Neural cell (in vitro differentiated cells): ENCODE data around the gene DENND5A. TPM values are rescaled to one million over a fixed set of nuclear protein-coding genes. Genes with fewer than 3 reads are reported as not detected.

ENCODE experiments used
- H2AFZ ChIP-seq: fragments of 200-600, 300-800 bp; sonication (generic), shearing (Covaris generic); 2 replicates; pipeline ENCODE4 v1.6.0; 2014; ENCODE audit warnings: low read depth, mild to moderate bottlenecking, antibody characterized with exemption, low read length, moderate library complexity
- H3F3A ChIP-seq: fragments of 200-600 bp; shearing (Covaris generic); 2 replicates; pipeline ENCODE4 v1.6.1; 2016; ENCODE audit warnings: mild to moderate bottlenecking, moderate library complexity, mixed read lengths, antibody characterized with exemption, low read length; ENCODE audit not compliant: insufficient read depth, poor library complexity, severe bottlenecking
- H3K27ac ChIP-seq: fragments of 200-600, 300-800 bp; sonication (generic), shearing (Covaris generic); 2 replicates; pipeline ENCODE4 v1.5.1; 2014; ENCODE audit warnings: mild to moderate bottlenecking, low read length, moderate library complexity
- H3K27me3 ChIP-seq: fragments of 300-800, 200-600 bp; sonication (generic), shearing (Covaris generic); 2 replicates; pipeline ENCODE4 v1.6.0; 2014; ENCODE audit warnings: mild to moderate bottlenecking, low read depth, low read length, moderate library complexity; ENCODE audit not compliant: insufficient read depth
- H3K36me3 ChIP-seq: fragments of 300-800, 200-600 bp; sonication (generic), shearing (Covaris generic); 2 replicates; pipeline ENCODE4 v1.5.1; 2014; ENCODE audit warnings: mild to moderate bottlenecking, antibody characterized with exemption, low read length, moderate library complexity; ENCODE audit not compliant: insufficient read depth
- H3K4me2 ChIP-seq: fragments of 300-800, 200-600 bp; sonication (generic), shearing (Covaris generic); 2 replicates; pipeline ENCODE4 v1.6.0; 2014; ENCODE audit warnings: mild to moderate bottlenecking, low read length
- H3K4me3 ChIP-seq: fragments of 300-800, 200-600 bp; sonication (generic), shearing (Covaris generic); 2 replicates; pipeline ENCODE4 v1.5.1; 2014; ENCODE audit warnings: mild to moderate bottlenecking, low read length, moderate library complexity
- H3K79me2 ChIP-seq: fragments of 200-600 bp; shearing (Covaris generic); replicated peaks from 2 replicates; pipeline ENCODE4 v1.6.0; 2014; ENCODE audit warnings: mild to moderate bottlenecking, low read length, moderate library complexity; ENCODE audit not compliant: insufficient read depth
- H3K9ac ChIP-seq: fragments of 300-800, 200-600 bp; sonication (generic), shearing (Covaris generic); 2 replicates; pipeline ENCODE4 v1.6.1; 2016; ENCODE audit warnings: mild to moderate bottlenecking, low read length, mixed read lengths
- H3K9me2 ChIP-seq: fragments of 200-600 bp; shearing (Covaris generic); 2 replicates; pipeline ENCODE4 v1.6.1; 2016; ENCODE audit warnings: mild to moderate bottlenecking, low read length, mixed read lengths; ENCODE audit not compliant: insufficient read depth
- H3K9me3 ChIP-seq: fragments of 200-600, 300-800 bp; sonication (generic), shearing (Covaris generic); 2 replicates; pipeline ENCODE4 v1.6.1; 2016; ENCODE audit warnings: mild to moderate bottlenecking, mixed run types, low read length, moderate library complexity, mixed read lengths
- H4K20me1 ChIP-seq: fragments of 200-600 bp; shearing (Covaris generic); 2 replicates; pipeline ENCODE4 v1.6.1; 2016; ENCODE audit warnings: mild to moderate bottlenecking, mixed run types; ENCODE audit not compliant: insufficient read depth
- EP300 ChIP-seq: fragments of 450-650 bp; conservative IDR thresholded peaks from 2 replicates; pipeline ENCODE4 v1.6.1; 2014; ENCODE audit warnings: antibody characterized with exemption, mild to moderate bottlenecking, moderate library complexity; ENCODE audit not compliant: poor library complexity, severe bottlenecking
- EZH2 ChIP-seq: fragments of 200-600, 300-800 bp; shearing (Covaris generic), sonication (generic); IDR thresholded peaks from 2 replicates; pipeline ENCODE4 v1.6.1; 2014; ENCODE audit warnings: antibody characterized with exemption, low read length, borderline replicate concordance, mild to moderate bottlenecking; ENCODE audit not compliant: insufficient read depth, poor library complexity, severe bottlenecking
- MXI1 ChIP-seq: fragments of 450-650 bp; conservative IDR thresholded peaks from 2 replicates; pipeline ENCODE4 v1.6.1; 2014; ENCODE audit warnings: antibody characterized with exemption, mild to moderate bottlenecking; ENCODE audit not compliant: poor library complexity, severe bottlenecking
- POLR2AphosphoS5 ChIP-seq: IDR thresholded peaks from 2 replicates; pipeline ENCODE4 v1.6.1; 2012
- RAD21 ChIP-seq: fragments of 450-650 bp; conservative IDR thresholded peaks from 2 replicates; pipeline ENCODE4 v1.6.1; 2014; ENCODE audit warnings: antibody characterized with exemption, mild to moderate bottlenecking, moderate library complexity
- SMC3 ChIP-seq: fragments of 450-650 bp; conservative IDR thresholded peaks from 2 replicates; pipeline ENCODE4 v1.6.1; 2014; ENCODE audit warnings: antibody characterized with exemption, mild to moderate bottlenecking, moderate library complexity; ENCODE audit not compliant: poor library complexity
- TAF1 ChIP-seq: IDR thresholded peaks from 2 replicates; pipeline ENCODE4 v1.6.1; 2012; ENCODE audit warnings: low read depth
- polyA plus RNA-seq: library from polyadenylated mRNA; depleted of rRNA; stranded (reverse); fragments of >200 nt; gene quantifications from 2 replicates; pipeline ENCODE4 v1.2.3, GENCODE V29; 2014
- TF ChIP-seq, protein P1 (sequence below): IDR thresholded peaks from 2 replicates; pipeline ENCODE4 v1.6.1; 2012; ENCODE audit warnings: borderline replicate concordance
- TF ChIP-seq, protein P2 (sequence below): fragments of 450-650 bp; IDR thresholded peaks from 2 replicates; pipeline ENCODE4 v1.5.1; 2014; ENCODE audit warnings: antibody characterized with exemption, mild to moderate bottlenecking, moderate library complexity; ENCODE audit not compliant: poor library complexity, severe bottlenecking

The DENND5A gene
- polyA plus RNA-seq, 1 donor from 2014 or later, result 75.6 TPM

DNA sequence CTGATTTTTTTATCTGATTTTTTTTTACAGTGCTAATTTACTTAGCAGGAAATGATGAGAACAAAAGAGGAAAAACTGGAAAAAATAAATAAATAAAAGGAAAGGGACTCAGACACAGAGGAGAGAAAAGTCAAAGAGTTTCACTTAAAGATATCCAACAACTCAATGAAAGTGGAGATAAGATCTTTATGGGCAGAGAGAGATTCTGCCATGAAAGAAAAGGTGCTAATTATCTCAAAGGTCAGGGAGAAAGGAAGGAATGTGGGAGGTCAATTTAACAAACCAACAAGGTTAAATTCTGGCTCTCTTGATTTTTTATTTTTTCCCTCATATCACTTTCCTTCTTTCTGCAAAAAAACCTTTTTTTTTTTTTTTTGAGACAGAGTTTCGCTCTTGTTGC lies 86.0 kb downstream of the DENND5A start:
- Histone ChIP-seq H2AFZ (no peak overlapping the region), H3F3A (no peaks in the 10 kb centered on the region), H3K9me2 (no peaks in the 10 kb centered on the region), H3K79me2 (no peaks in the 10 kb centered on the region), H4K20me1 (no peaks in the 10 kb centered on the region), H3K27ac (no peak overlapping the region), H3K9me3 (no peaks in the 10 kb centered on the region), H3K27me3 (no peaks in the 10 kb centered on the region), H3K4me2 (no peak overlapping the region), H3K4me3 (no peak overlapping the region), H3K36me3 (peaks cover 5% of the 10 kb centered on the region), H3K9ac (no peak overlapping the region)
- TF ChIP-seq, protein P1, sequence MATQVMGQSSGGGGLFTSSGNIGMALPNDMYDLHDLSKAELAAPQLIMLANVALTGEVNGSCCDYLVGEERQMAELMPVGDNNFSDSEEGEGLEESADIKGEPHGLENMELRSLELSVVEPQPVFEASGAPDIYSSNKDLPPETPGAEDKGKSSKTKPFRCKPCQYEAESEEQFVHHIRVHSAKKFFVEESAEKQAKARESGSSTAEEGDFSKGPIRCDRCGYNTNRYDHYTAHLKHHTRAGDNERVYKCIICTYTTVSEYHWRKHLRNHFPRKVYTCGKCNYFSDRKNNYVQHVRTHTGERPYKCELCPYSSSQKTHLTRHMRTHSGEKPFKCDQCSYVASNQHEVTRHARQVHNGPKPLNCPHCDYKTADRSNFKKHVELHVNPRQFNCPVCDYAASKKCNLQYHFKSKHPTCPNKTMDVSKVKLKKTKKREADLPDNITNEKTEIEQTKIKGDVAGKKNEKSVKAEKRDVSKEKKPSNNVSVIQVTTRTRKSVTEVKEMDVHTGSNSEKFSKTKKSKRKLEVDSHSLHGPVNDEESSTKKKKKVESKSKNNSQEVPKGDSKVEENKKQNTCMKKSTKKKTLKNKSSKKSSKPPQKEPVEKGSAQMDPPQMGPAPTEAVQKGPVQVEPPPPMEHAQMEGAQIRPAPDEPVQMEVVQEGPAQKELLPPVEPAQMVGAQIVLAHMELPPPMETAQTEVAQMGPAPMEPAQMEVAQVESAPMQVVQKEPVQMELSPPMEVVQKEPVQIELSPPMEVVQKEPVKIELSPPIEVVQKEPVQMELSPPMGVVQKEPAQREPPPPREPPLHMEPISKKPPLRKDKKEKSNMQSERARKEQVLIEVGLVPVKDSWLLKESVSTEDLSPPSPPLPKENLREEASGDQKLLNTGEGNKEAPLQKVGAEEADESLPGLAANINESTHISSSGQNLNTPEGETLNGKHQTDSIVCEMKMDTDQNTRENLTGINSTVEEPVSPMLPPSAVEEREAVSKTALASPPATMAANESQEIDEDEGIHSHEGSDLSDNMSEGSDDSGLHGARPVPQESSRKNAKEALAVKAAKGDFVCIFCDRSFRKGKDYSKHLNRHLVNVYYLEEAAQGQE, result no peak
- TF ChIP-seq EZH2 (no peak), POLR2AphosphoS5 (no peak), RAD21 (no peak), EP300 (no peak), SMC3 (no peak), TAF1 (no peak), MXI1 (no peak)
- TF ChIP-seq, protein P2, sequence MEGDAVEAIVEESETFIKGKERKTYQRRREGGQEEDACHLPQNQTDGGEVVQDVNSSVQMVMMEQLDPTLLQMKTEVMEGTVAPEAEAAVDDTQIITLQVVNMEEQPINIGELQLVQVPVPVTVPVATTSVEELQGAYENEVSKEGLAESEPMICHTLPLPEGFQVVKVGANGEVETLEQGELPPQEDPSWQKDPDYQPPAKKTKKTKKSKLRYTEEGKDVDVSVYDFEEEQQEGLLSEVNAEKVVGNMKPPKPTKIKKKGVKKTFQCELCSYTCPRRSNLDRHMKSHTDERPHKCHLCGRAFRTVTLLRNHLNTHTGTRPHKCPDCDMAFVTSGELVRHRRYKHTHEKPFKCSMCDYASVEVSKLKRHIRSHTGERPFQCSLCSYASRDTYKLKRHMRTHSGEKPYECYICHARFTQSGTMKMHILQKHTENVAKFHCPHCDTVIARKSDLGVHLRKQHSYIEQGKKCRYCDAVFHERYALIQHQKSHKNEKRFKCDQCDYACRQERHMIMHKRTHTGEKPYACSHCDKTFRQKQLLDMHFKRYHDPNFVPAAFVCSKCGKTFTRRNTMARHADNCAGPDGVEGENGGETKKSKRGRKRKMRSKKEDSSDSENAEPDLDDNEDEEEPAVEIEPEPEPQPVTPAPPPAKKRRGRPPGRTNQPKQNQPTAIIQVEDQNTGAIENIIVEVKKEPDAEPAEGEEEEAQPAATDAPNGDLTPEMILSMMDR, result no peak

DNA sequence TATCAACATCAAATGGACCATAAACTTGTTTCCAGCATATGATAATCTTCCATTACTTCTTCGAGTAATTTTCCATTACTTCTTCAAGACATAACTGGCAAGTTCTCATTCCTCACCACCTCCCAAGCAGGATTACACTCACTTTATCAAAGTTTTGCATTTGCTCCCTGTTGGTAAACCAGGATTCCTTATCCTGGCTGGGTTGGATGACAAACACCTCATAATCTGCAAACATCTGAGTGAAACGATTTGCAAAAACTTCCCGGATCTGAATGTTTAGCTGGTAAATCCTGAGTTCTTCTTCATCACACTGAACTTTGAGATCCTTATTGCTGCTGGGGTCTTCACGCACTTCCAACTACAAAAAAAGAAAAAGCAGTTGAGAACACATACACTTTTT lies 86.4 kb downstream of the DENND5A start:
- Histone ChIP-seq H3K4me2 (no peak overlapping the region), H3K4me3 (no peak overlapping the region), H3K36me3 (peaks cover 5% of the 10 kb centered on the region), H3K79me2 (no peaks in the 10 kb centered on the region), H3K9me2 (no peaks in the 10 kb centered on the region), H3K9me3 (no peaks in the 10 kb centered on the region), H3K9ac (no peak overlapping the region), H3F3A (no peaks in the 10 kb centered on the region), H3K27ac (no peak overlapping the region), H2AFZ (no peak overlapping the region), H3K27me3 (no peaks in the 10 kb centered on the region), H4K20me1 (no peaks in the 10 kb centered on the region)
- no peak for TF ChIP-seq EP300
- no peak for TF ChIP-seq RAD21
- TF ChIP-seq SMC3, result no peak
- TF ChIP-seq, protein P1, result no peak
- TF ChIP-seq, protein P2, result no peak
- no peak for TF ChIP-seq POLR2AphosphoS5
- TF ChIP-seq MXI1, result no peak
- TF ChIP-seq EZH2, result no peak
- TF ChIP-seq TAF1, result no peak
